ENCODE measurements around the gene STT3B.
A peak's percentile ranks its signal among the peaks of the same experiment; 100 is the strongest.
"Not testable (repeated sequence)": the region's sequence is repeated elsewhere in the genome, so short reads cannot be mapped to it uniquely, and the experiment has no call there.

STT3B gene

GRCh38 chr3:31532587-31533168 is at the start of gene STT3B:
Gene STT3B, plus strand, starts transcription at chr3:31532925. Its CDS starts 74 bp downstream, at chr3:31532999.
- peak in 38 of 58 donors; percentile 64 to 93 (median 86) for DNase-seq

- DNase-seq, result no peak
These were observed 48.9 kb upstream of the STT3B start for GRCh38 chr3:31483776-31484175.

GRCh38 chr3:31485196-31485595 is 47.5 kb upstream of the STT3B start:
- no peak for DNase-seq

GRCh38 chr3:31486865-31487533 is 45.7 kb upstream of the STT3B start:
- DNase-seq, result no peak

GRCh38 chr3:31488475-31489017 is 44.2 kb upstream of the STT3B start:
- no peak for DNase-seq

- DNase-seq, result no peak
These were observed 42.2 kb upstream of the STT3B start for GRCh38 chr3:31490502-31490901.

GRCh38 chr3:31491660-31492059 is 41.1 kb upstream of the STT3B start:
- no peak for DNase-seq

GRCh38 chr3:31493149-31493548 is 39.6 kb upstream of the STT3B start:
- DNase-seq, result no peak

GRCh38 chr3:31495971-31496665 is 36.6 kb upstream of the STT3B start:
- DNase-seq, result no peak

- DNase-seq, result no peak
These were observed 33.9 kb upstream of the STT3B start for GRCh38 chr3:31498791-31499190.

GRCh38 chr3:31499281-31499680 is 33.4 kb upstream of the STT3B start:
- no peak for DNase-seq

GRCh38 chr3:31502803-31503221 is 29.9 kb upstream of the STT3B start:
- DNase-seq, result no peak

- no peak for DNase-seq
These were observed 29.3 kb upstream of the STT3B start for GRCh38 chr3:31503456-31503855.

- DNase-seq, result no peak
These were observed 28.5 kb upstream of the STT3B start for GRCh38 chr3:31504230-31504629.

- no peak for DNase-seq
These were observed 27.2 kb upstream of the STT3B start for GRCh38 chr3:31505371-31506048.

- DNase-seq, result not testable (repeated sequence)
These were observed 26.2 kb upstream of the STT3B start for GRCh38 chr3:31506515-31506914.

- no peak for DNase-seq
These were observed 24.1 kb upstream of the STT3B start for GRCh38 chr3:31508452-31509146.

- no peak for DNase-seq
These were observed 23.5 kb upstream of the STT3B start for GRCh38 chr3:31509147-31509728.

GRCh38 chr3:31514570-31514969 is 18.2 kb upstream of the STT3B start:
- DNase-seq, result no peak

- DNase-seq, result no peak
These were observed 17.0 kb upstream of the STT3B start for GRCh38 chr3:31515486-31516284.
